ENCODE measurements around the gene NCOA4.
"Not testable (repeated sequence)": the region's sequence is repeated elsewhere in the genome, so short reads cannot be mapped to it uniquely, and the experiment has no call there.

The NCOA4 gene

GRCh38 chr10:46030091-46030937 lies at the start of gene NCOA4:
TSS of gene NCOA4 (minus strand) at chr10:46030623. CDS start at chr10:46016680, 13,943 bp downstream.
- peak; percentile 97 for DNase-seq

GRCh38 chr10:46079831-46080585 lies 49.6 kb upstream of the NCOA4 start:
- DNase-seq: no peak

- no peak for DNase-seq
Observed at GRCh38 chr10:46077731-46078413, 47.4 kb upstream of the NCOA4 start.

GRCh38 chr10:46077141-46077554 lies 46.7 kb upstream of the NCOA4 start:
- no peak for DNase-seq

GRCh38 chr10:46075869-46076268 lies 45.4 kb upstream of the NCOA4 start:
- no peak for DNase-seq

- no peak for DNase-seq
Observed at GRCh38 chr10:46074196-46074946, 43.9 kb upstream of the NCOA4 start.

- no peak for DNase-seq
Observed at GRCh38 chr10:46073564-46073963, 43.1 kb upstream of the NCOA4 start.

GRCh38 chr10:46070749-46071148 lies 40.3 kb upstream of the NCOA4 start:
- no peak for DNase-seq

GRCh38 chr10:46069771-46070463 lies 39.5 kb upstream of the NCOA4 start:
- DNase-seq: no peak

GRCh38 chr10:46068905-46069304 lies 38.5 kb upstream of the NCOA4 start:
- no peak for DNase-seq

- DNase-seq: no peak
Observed at GRCh38 chr10:46068117-46068516, 37.7 kb upstream of the NCOA4 start.

GRCh38 chr10:46064269-46064817 lies 33.9 kb upstream of the NCOA4 start:
- DNase-seq: no peak

GRCh38 chr10:46062723-46063428 lies 32.5 kb upstream of the NCOA4 start:
- DNase-seq: no peak

GRCh38 chr10:46060706-46061105 lies 30.3 kb upstream of the NCOA4 start:
- DNase-seq: no peak

GRCh38 chr10:46057927-46058326 lies 27.5 kb upstream of the NCOA4 start:
- not testable (repeated sequence) for DNase-seq

- DNase-seq: no peak
Observed at GRCh38 chr10:46057038-46057437, 26.6 kb upstream of the NCOA4 start.

- no peak for DNase-seq
Observed at GRCh38 chr10:46055771-46056170, 25.3 kb upstream of the NCOA4 start.

- DNase-seq: no peak
Observed at GRCh38 chr10:46053534-46054434, 23.4 kb upstream of the NCOA4 start.

GRCh38 chr10:46052791-46053375 lies 22.5 kb upstream of the NCOA4 start:
- no peak for DNase-seq
